Measurements from ENCODE around the gene FOXO1. TPM values are rescaled to one million over a fixed set of nuclear protein-coding genes. Genes with fewer than 3 reads are reported as not detected.

The FOXO1 gene
- total RNA-seq, 3 donors from 2014 or later, result 28.7 to 34.1 (median 30.5) TPM

DNA sequence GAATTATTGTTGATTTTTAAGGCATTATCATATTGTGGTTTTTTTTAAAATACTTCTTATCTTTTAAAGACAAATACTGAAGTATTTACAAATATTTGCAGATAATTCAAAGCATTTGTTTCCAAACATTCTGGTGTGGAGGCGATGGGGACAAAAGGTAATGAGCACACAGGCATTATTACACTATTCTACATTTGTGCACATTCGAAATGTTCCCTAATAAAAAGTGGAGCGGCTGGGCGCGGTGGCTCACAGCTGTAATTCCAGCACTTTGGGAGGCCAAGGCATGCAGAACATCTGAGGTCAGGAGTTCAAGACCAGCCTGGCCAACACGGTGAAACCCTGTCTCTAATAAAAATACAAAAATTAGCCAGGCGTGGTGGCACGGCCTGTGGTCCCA is 133.4 kb downstream of the FOXO1 start:
- H3K4me1 ChIP-seq (ENCODE audit: low read depth), result no peaks in the 10 kb centered on the region
- intact Hi-C loops (cut with DNase I, micrococcal nuclease), result no loop called here
- TF ChIP-seq CTCF (IDR thresholded peaks at IDR 0.05), result no peak
- H3K4me3 ChIP-seq, result no peak overlapping the region
- DNase-seq, result peak in 1 of 3 donors; percentile 19
- peaks cover 3% of the 10 kb centered on the region for H3K9me3 ChIP-seq
- H3K36me3 ChIP-seq (ENCODE audit: low read depth), result no peaks in the 10 kb centered on the region
- ATAC-seq, result peak; percentile 51

GRCh38 chr13:40530961-40531360 is 135.5 kb downstream of the FOXO1 start:
- ATAC-seq (no peak), DNase-seq (no peak)
- no peak overlapping the region for H3K4me3 ChIP-seq
- H3K4me1 ChIP-seq (ENCODE audit: low read depth), result no peaks in the 10 kb centered on the region
- no peak for TF ChIP-seq CTCF (IDR thresholded peaks at IDR 0.05)
- intact Hi-C loops (cut with DNase I, micrococcal nuclease), result no loop called here
- H3K9me3 ChIP-seq, result peaks cover 11% of the 10 kb centered on the region
- H3K36me3 ChIP-seq (ENCODE audit: low read depth), result no peaks in the 10 kb centered on the region

DNA sequence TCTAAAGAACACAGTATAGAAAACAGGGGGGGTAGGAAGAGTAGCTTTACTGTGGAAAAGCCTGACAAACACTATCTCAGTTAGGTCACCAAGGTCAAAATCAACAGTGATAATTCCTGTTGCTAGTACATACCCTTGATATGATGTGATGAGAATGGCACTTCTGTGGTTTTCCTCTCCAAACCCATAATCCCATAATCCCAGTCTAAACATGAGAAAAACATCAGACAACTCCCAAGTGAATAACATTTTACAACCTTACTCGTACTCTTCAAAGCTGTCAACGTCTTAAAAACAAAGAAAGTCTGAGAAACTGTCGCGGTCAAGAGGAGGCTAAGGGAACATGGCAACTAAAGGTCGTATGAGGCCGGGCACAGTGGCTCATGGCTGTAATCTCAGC is 137.6 kb downstream of the FOXO1 start:
- H3K4me3 ChIP-seq, result no peak overlapping the region
- DNase-seq (no peak), ATAC-seq (no peak)
- no peaks in the 10 kb centered on the region for H3K4me1 ChIP-seq (ENCODE audit: low read depth)
- no peak for TF ChIP-seq CTCF (IDR thresholded peaks at IDR 0.05)
- no peaks in the 10 kb centered on the region for H3K36me3 ChIP-seq (ENCODE audit: low read depth)
- intact Hi-C loops (cut with DNase I, micrococcal nuclease), result no loop called here
- peaks cover 11% of the 10 kb centered on the region for H3K9me3 ChIP-seq

GRCh38 chr13:40527914-40528313 is 138.5 kb downstream of the FOXO1 start:
- TF ChIP-seq CTCF (IDR thresholded peaks at IDR 0.05), result no peak
- ATAC-seq, result no peak
- intact Hi-C loops (cut with DNase I, micrococcal nuclease), result no loop called here
- no peak for DNase-seq
- no peaks in the 10 kb centered on the region for H3K36me3 ChIP-seq (ENCODE audit: low read depth)
- H3K4me3 ChIP-seq, result no peak overlapping the region
- H3K9me3 ChIP-seq, result peaks cover 11% of the 10 kb centered on the region
- H3K4me1 ChIP-seq (ENCODE audit: low read depth), result no peaks in the 10 kb centered on the region

DNA sequence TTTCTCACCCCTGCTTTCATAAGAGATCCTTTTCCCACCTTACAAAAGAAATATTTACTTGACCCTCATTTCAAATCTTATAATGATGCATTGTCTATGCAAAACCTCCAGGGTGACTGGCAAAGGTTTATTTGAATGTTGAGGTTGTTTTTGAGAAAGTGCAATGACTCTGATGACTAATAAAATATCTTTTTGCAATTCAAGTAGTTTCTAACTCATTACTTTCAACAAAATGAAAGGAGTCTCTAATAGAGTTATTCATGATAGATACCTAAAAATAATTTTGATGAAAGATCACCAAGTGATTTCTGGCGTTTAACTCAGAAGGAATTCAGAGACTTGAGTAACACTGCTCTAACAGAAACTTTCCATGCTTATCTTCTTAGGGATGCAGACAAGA is 144.2 kb downstream of the FOXO1 start:
- no peak for DNase-seq
- no peak for ATAC-seq
- Histone ChIP-seq H3K36me3 (ENCODE audit: low read depth) (no peaks in the 10 kb centered on the region), H3K4me1 (ENCODE audit: low read depth) (no peaks in the 10 kb centered on the region), H3K4me3 (no peak overlapping the region), H3K9me3 (peaks cover 1% of the 10 kb centered on the region)
- intact Hi-C loops (cut with DNase I, micrococcal nuclease), result no loop called here
- TF ChIP-seq CTCF (IDR thresholded peaks at IDR 0.05), result no peak

DNA sequence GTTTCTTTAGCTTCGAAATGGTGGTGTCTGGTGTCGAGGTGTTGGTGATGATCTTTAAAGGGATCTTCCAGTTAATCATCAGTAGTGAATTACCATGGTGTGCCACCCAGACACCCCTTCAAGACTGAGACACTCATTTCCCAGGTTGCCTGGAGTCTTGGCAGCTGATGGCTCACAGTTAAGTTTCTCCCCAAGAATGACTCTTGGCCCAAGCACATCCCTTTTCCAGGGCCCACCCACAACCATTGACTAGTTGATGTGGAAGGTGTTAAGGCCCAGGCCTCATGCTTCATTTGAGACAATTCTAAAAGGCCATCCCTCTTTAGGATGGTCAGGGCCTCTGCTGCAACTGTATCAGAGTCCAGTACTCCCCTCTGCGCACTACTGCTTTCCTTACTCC is 145.5 kb downstream of the FOXO1 start:
- DNase-seq (no peak), ATAC-seq (no peak)
- Histone ChIP-seq H3K4me3 (no peak overlapping the region), H3K9me3 (no peaks in the 10 kb centered on the region), H3K4me1 (ENCODE audit: low read depth) (no peaks in the 10 kb centered on the region), H3K36me3 (ENCODE audit: low read depth) (no peaks in the 10 kb centered on the region)
- intact Hi-C loops (cut with DNase I, micrococcal nuclease), result no loop called here
- TF ChIP-seq CTCF (IDR thresholded peaks at IDR 0.05), result no peak
